Measurements from ENCODE around the gene UROS.

GRCh38 chr10:125739994-125740679 is 82.9 kb downstream of the UROS start:
- TF ChIP-seq POLR2A (IDR thresholded peaks at IDR 0.05; ENCODE audit: low read depth) (no peak), EP300 (IDR thresholded peaks at IDR 0.05) (no peak), CTCF (IDR thresholded peaks at IDR 0.05) (no peak)
